Ishikawa (cell line): ENCODE measurements around the gene B3GAT1.

ENCODE experiments used
- CEBPB ChIP-seq: IDR thresholded peaks from 2 replicates; pipeline ENCODE4 v1.6.1; 2012
- CREB1 ChIP-seq: IDR thresholded peaks from 2 replicates; pipeline ENCODE4 v1.6.1; 2012; ENCODE audit warnings: low read depth
- EP300 ChIP-seq: IDR thresholded peaks from 2 replicates; pipeline ENCODE4 v1.6.1; 2012; ENCODE audit warnings: borderline replicate concordance
- FOXM1 ChIP-seq: IDR thresholded peaks from 2 replicates; pipeline ENCODE4 v1.6.1; 2012; ENCODE audit warnings: low read depth, borderline replicate concordance
- MAX ChIP-seq: IDR thresholded peaks from 2 replicates; pipeline ENCODE4 v1.6.1; 2012
- NFIC ChIP-seq: IDR thresholded peaks from 2 replicates; pipeline ENCODE4 v1.6.1; 2012
- RAD21 ChIP-seq: IDR thresholded peaks from 2 replicates; pipeline ENCODE4 v1.6.1; 2012; ENCODE audit warnings: low read depth
- REST ChIP-seq: IDR thresholded peaks from 2 replicates; pipeline ENCODE4 v1.6.1; 2012; ENCODE audit warnings: low read depth, mild to moderate bottlenecking
- TAF1 ChIP-seq: IDR thresholded peaks from 2 replicates; pipeline ENCODE4 v1.6.1; 2012; ENCODE audit warnings: low read depth, mild to moderate bottlenecking
- TEAD4 ChIP-seq: IDR thresholded peaks from 2 replicates; pipeline ENCODE4 v1.6.1; 2012
- USF1 ChIP-seq: IDR thresholded peaks from 2 replicates; pipeline ENCODE4 v1.6.1; 2012
- YY1 ChIP-seq: IDR thresholded peaks from 2 replicates; pipeline ENCODE4 v1.6.1; 2012; ENCODE audit warnings: low read depth
- ZBTB7A ChIP-seq: IDR thresholded peaks from 2 replicates; pipeline ENCODE4 v1.6.1; 2012; ENCODE audit warnings: low read depth

GRCh38 chr11:134445601-134446325, 33.7 kb upstream of the B3GAT1 start:
- TF ChIP-seq USF1, result no peak
- TF ChIP-seq REST, result no peak
- no peak for TF ChIP-seq TAF1
- no peak for TF ChIP-seq EP300
- TF ChIP-seq YY1, result no peak
- TF ChIP-seq RAD21, result no peak
- TF ChIP-seq CEBPB, result no peak
- no peak for TF ChIP-seq TEAD4
- TF ChIP-seq NFIC, result no peak
- no peak for TF ChIP-seq MAX
- TF ChIP-seq FOXM1, result no peak
- TF ChIP-seq ZBTB7A, result no peak
- no peak for TF ChIP-seq CREB1
